HuH-7.5 (cell line): ENCODE results near the gene IRAK1.

Source experiments
- DNase-seq: peaks from one replicate; pipeline ENCODE4 v3.0.0; 2011; ENCODE audit warnings: low spot score

Gene IRAK1

DNA sequence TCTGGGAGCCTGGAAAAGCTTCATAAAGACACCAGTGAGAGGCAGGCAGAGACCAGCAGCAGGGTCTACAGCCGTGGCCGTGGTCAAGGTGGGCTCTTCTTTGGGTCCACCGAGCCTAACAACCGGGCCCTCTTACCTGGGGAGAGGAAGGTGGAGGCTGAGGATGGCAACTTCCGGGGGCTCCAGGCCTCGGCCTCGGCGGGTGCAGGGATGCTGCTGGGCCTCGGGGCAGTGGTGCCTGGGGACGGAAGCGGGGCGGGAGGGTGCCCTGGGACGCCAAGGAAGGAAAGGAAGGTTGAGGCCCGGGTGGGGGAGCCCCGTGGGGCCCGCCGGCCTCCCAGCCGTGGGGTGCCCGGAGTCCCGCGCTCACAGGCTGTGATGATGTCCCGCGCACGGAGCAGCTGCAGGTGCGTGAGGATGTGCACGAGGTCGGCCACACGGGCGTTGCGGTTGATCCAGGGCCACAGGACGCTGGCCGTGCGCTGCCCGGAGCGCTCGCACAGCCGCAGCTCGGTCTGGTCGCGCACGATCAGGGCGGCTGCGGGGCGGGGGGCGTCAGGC, 561 bp downstream of the IRAK1 start:
- no peak for DNase-seq

DNA sequence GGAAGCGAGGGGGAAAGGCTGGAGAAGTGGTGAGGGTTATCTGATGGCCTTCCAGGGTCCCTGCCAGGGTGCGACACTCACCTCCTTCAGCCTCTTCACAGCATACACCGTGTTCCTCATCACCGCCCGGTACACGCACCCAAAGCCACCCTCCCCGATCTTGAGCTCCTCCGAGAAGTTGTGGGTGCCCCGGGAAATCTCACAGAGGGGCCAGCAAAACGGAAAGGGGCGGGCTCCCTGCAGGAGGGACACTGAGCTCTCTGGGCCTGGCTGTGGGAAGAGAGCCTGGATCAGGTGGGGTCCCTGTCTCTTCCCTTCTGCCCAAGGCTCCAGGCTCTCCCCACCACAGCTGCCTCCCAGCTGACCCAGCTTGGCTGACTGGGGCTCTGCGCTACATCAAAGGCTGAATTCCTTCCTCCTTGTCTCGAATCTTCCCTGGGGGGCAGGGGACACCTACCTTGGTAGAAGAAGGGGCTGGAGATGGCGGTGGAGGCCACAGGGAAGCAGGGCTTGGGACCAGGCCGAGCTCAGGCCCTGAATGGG, 1.1 kb downstream of the IRAK1 start:
- no peak for DNase-seq

DNA sequence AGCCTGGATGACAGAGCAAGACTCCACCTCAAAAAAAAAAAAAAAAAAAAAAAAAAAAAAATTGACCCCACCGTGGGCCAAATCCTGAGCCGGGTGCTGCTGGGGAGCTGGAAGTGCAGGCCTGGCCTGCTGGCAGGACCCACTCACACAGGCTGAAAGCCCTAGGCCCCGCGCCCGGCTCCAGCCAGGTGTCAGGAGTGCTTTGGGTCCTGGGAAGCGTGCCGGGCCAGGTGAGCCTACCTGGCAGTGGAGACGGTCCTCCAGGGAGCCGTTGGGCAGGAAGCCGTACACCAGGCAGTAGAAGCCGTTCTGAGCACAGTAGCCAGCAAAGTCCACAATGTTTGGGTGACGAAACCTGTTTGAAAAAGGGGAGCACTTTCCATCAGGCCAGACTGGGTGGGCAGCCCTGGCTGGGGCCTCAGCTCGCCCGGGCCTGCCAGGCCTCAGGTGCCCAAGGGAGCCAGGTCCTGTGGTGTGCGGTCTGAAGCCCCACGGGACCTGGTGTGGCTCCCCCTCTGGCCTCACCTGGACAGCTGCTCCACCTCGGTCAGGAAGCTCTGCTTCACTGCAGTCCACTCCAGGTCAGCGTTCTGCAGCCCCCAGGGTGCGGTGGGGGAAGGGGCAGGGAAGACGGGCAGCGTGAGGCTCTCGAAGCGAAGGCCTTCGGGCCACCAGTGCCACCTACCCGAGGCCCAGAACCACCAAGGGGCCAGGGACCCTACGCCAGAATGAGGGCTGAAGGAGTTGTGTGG, 1.8 kb downstream of the IRAK1 start:
- no peak for DNase-seq

DNA sequence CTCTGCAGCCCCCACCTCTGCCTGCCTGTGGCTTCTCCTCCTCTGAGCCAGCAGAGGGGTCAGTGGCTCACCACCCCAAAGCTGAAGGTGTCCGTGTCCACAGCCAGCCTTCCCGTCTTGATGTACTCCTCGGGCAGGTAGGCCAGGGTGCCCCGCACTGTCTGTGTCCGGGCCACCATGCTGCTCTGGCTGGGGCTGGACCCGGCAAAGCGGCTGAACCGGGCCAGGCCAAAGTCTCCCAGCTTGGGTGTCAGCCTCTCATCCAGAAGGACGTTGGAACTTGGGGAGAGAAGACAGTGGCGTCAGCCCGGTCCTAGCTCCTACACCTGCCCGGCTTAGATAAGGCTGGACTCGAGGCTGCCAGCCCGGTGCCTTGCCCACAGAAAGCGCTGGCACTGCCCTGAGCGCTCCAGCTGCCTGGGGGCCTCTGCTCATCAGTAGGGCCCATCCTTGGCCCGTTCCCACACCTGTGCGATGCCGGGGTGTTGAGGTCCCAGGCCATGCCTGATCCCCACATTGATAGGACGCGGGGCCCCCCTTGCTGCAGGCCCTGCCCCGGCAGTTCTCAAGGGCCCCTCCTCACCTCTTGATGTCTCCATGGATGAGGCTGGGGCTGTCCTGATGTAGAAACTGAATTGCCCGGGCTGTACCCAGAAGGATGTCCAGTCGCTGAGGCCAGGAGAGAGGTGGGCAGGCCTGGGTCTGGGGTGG, 3.2 kb downstream of the IRAK1 start:
- no peak for DNase-seq

DNA sequence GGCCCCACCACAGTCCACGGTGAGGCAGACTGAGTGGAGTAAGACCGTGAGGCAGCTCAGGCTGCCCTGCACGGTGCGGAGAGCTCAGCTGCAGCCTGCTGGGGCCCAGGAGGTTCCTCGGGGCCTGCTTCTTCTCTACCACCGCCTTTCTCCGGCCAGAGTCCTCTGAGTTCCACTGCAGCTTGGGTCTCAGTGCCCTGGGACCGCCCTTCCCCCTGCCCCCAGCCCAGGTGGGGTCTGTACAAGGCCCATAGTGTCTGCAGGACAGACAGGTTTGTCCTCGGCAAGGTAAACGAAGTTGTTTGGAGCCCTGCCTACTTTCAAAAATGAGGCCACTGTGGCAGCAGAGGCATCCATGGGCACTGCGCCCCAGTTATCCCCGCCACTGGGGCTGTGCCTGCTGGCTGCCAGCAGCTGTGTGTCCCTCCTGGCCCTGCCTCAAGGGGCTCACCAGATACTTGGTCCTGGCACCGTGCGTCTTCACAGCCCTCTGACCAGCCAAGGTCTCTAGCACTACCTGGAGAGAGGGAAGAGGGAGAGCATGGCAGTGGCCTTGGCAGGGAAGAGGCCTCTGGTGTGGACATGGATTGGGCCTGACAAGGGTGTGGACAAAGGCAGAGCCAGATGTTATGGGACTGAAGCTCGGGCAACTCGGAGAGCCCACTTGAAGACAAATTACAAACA, 4.0 kb downstream of the IRAK1 start:
- DNase-seq: no peak

DNA sequence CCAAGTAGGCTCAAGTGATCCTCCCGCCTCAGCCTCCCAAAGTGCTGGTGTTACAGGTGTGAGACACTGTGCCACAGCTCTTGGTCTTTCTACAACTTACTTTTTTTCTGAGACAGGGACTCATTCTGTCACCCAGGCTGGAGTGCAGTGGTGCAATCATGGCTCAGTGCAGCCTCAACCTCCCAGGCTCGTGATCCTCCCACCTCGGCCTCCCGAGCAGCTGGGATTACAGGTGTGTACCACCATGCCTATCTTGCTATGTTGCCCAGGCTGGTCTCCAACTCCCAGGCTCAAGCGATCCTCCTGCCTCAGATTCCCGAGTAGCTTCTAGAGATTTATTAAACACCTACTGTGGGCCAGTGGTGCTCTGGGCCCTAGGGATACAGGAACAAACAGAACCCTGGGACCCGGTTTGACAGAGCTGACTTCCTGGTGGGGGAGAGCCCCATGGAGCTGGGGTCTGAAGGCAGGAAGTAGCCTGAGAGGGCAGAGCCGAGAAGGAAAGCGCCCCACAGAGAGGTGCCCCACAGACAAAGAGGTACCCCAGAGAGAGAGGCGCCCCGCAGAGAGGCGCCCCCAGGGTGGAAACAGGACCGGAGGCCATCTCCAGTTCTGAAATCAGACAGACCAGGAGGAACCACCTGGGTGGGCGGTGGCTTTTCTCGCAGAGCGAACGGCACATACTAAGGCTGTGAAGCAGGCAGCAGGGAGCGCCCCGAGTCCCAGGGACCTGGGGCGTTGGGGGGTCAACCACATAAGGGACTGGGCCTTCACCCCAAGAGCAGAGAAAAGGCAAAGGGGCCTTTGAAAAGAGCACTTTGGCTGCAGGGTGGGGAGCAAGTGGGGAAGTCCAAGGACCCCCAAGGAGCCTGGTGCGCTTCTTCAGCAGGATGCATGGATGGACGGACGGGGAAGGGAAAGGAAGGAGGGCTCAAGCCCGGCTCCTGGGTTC, 5.0 kb downstream of the IRAK1 start:
- no peak for DNase-seq

DNA sequence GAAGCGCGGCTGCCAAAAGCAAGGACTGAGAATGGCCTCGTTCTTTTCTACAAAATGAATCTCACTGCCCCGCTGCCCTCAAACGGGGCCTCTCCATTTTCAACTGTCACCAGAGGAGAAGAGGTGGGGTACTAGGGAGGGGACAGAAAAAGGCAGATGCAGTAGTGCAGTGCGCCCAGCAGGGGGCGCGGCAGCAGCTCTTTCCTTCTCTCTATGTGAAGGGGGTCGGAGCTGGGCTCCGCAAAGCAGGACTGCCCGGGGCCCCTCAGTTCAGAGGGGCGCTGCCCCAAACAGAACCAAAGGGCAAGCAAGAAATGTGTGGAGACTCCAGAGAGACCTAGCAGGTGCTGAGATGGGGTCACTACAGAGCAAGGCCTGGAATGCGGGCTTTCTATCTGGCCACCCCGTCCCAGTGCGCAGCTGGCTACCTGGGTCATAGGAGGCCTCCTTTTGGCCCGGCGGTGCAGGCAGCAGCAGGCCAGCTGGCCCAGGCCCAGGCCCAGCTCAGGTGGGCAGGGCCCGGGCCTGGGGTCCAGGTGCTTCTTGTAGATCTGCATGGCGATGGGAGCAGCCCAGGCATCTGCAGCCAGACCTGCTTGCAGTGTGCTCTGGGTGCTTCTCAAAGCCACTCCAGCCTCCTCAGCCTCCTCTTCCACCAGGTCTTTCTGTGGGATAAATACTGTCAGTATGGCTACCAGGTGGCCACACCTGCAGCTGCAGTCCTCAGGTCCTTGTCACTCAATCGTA, 5.9 kb downstream of the IRAK1 start:
- peak; percentile 58 for DNase-seq

DNA sequence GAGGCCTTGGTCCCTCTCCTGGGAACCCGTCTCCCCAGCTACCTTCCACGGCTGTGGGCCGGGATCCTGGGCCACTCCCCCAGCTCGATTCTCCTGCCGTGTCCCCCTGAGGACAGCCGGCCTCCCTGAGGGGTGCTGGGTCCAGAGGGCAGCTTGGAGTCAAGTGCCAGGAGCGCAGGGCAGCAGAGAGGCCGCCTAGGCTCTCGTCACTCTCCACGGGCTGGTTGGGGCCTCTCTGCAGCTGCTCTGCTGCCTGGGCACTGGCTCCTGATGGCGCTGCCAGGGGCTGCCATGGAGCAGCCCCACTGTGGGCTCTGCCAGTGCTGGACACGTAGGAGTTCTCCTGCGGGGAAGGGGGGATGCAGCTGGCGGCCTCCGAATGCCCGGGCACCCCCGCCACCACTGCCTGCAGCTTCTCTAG, 6.7 kb downstream of the IRAK1 start:
- no peak for DNase-seq

DNA sequence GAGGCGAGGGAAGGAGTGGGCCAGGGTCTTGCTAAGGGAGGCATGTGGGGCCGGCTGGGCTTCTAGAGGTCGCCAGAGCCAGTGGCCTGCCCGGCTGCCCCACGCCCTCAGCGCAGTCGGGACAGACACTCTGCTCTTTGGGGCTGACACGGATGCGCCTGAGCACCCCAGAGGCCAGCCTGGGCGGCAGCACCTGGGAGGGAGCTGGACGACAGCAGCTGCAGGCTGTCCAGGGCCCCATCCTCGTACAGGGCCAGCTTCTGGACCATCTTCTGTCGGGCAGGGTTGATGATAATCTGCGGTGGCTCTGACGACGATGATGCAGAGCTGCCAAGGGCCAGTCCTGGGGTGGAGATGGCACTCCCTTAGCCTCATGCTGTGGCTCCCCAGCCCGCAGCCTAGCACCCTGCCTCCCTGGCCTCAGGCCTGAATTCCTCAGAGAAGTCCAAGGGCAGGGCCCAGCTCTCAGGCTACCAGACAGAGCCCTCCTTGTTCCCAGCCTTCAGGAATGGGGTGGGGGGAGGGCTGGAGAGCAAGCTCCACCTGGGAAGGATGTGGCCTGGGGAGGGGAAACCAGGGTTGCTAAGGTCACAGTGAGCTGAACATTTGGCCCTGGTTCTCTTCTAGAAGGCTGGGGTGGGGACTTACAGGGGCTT, 7.2 kb downstream of the IRAK1 start:
- no peak for DNase-seq

DNA sequence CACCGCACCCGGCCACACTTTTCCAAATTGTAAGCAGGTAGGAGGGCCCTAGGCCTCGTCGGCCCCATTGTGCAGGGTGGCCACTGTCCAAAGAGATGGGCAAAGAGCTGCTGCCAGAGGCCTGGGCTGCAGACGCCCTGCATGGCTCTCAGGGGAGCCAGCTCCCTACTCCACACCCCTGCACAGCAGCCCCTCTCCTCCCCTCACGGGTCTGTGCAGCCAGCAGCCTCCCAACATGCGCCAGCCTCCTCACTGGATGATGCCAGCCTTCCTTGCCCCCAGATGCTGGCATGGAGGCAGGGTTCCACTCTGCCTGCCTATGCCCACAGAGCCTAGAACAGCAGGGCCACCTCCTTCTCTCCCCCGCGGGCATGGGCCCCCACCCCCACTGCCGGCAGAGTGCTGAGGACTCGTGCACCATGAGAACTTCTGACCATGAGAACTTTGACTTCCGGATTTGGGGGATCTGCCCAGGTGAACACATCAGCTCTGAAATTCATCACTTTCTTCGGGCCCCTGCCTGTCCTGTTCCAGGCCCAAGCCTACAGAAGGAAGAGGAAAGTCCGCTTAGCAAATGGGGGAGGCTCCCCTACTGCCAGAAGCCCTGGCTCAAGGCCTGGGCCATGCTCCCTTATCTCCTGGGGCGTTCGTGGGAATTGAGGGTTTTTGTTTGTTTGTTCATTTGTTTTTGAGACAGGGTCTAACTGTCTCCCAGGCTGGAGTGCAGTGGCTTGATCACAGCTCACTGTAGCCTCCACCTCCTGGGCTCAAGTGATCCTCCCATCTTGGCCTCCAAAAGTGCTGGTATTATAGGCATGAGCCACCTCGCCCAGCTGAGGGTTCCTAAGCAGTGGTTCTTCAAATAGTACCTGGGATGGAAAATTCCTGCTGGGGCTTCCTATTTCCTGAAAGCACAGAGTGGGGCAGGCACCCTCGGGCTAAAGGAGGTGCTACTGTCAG, 8.0 kb downstream of the IRAK1 start:
- no peak for DNase-seq

DNA sequence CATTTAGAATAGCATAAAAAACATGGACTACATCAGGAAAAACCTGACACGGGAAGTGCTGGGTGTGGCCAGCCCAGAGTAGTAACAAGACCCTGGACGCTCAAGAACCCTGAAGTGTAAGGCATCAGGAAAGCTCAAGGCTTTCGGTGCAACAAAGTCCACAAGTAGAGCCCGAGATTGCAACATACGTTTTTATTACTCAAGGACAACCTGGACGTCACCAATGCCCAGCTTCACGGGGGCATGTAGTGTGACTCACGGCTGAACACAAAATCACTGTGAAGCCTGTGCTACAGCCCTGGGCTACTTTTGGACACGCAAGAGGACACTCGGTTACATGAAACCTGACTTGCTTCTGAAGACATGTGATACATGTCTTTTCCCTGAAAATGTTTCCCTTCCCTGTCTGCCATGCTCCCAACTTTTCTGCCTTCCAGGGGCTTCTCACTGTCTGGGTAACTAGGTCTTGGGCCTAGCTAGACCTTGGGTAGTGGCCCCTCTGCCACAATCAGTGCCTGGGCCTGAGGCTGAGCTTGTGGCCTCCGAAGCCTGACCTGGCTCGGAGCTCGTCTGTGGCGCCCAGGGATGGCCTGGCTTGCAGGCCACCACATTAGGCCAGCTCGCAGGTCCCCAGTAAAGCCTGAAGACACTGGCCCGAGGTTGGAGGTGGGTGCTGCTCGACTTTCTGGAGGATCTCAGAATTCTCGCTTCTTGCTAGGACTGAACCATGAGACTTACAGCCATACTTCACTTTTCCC, 9.2 kb downstream of the IRAK1 start:
- DNase-seq: no peak

DNA sequence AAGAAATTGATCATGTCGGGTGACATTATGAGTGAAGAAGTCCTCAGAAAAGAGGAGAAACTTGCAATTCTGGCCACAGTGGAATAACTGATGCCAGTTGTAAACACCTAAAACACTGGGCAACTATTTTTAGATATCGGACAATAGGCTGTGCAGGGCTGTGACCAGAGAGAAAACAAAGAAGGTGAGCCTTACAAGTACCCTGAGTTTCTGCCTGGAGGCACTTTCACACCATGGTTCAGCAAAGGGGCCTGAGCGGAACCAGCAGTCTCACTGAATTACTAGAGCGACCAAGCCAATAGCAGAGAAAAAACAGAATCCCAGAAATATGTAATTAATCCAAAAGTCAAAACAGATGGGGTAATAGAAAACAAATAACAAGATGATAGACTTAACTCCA, 11.2 kb downstream of the IRAK1 start:
- DNase-seq: no peak

DNA sequence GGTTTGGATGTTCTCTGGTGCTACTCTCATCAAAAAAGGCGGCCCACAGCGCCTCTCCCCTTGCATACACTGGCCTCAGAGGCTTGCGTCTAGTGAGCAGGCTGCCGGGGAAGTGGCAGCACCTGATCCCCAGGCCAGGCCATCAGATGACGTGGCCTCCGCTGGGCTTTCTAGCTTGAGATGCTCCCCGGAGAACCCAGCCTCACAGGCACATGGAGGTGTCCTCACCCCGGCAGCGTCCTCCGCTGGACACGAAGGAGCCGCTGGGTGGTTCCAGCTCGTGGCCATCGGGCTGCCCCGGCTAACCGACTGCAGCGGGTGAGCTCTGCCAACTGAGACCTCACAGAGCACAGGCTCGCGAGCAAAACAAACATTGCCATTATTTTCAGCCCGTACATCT, 12.8 kb downstream of the IRAK1 start:
- DNase-seq: no peak

DNA sequence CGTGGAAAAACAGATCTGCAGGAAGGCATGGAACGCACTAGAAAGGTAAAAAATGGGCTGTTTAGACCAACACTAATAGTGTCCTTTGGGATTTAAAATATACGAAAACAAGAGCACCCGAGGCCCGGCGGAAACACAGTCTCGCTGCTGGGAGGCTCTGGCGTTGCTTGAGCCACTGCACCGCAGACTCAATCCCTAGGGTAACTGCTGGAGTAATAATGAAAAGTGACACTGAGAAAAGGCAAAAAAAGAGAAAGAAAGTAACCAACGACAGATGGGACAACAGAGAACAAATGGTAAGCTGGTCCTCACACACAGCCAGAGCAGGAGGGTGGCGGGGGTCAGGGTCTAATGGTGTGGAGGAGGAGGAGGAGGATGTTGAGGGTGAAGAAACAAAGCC, 15.4 kb downstream of the IRAK1 start:
- DNase-seq: no peak

DNA sequence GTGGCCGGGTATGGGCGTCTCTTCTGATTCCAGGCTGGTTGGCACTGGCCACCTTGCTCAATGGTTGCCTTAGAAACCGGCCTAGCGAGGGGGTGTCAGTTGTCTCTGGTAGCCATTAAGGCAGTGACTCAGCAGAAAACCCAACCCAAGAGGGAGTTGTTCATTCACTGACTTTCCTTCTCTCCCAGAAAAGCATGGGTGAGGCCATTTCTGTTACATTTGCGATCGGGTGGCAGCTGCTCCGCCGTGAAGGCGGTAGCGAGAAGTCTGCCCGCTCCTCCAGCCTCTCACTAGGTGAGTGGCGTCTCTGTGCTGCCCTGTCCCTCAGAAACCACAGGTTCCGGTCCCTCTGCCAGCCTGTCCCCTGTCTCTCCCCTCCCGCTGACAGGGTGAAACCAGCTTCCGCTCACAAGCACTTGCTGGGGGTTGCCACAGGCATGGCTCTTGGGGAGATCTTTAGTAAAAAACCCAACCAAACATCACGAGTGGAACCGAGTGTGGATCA, 17.4 kb downstream of the IRAK1 start:
- DNase-seq: no peak

DNA sequence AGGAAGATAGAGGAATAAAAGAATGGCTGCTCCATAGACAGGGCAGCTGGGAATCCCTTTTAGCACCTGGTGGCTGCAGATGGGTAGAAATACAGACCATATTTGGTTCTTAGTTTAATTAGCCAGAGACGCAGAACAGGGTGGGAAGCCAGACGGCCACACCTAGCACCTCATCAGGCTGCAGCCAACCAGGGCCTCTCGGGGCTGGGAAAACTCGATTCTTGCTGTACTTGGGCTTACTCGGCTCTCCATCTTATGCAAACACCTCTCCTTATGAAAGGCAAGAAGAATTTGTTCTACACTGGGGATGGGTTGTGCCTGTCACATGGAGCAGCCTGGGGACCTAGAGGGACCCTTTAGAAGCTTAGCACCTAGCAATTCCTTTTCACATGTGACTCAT, 19.7 kb downstream of the IRAK1 start:
- DNase-seq: no peak

DNA sequence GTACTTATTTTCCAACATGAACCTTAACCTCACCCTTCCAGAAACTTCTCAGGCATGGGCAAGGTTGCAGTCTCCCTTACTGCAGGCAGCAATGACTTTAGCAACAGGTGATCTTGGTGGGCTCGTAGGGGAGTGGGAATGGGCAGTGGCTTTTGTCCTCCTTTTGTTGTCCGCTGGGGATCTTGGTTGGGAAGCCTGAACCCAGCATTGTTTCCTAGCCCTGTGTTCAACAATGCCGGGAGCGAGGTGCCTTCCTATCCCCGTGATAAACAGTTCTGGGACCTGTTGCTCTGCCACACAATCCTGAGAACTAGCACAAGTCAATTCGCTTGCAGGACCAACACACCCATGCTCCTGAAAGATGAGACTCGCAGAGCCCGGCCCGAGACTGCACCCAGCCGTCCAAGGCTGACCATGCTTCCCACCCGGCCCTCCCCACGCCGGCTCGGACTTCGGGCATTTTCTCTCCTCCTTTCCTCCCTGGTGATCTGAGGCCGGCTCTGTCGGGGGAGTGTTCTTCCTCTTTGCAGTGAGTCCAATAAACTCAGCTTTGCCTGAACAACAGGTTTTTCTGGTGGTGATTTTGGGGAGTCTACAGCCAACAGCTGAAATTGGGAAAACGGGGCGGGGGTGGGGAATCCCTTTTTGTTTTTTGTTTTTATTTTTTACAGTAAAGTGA, 20.2 kb downstream of the IRAK1 start:
- no peak for DNase-seq
